Measurements from ENCODE around the gene C5orf15.

C5orf15 gene

GRCh38 chr5:133944263-133945185 is 23.9 kb downstream of the C5orf15 start:
- Histone ChIP-seq H3K4me1 (ENCODE audit: insufficient read depth, poor library complexity, severe bottlenecking) (no peaks in the 10 kb centered on the region), H3K36me3 (ENCODE audit: low read depth) (no peaks in the 10 kb centered on the region), H3K9me3 (ENCODE audit: severe bottlenecking) (no peaks in the 10 kb centered on the region), H3K27me3 (ENCODE audit: insufficient read depth, poor library complexity, severe bottlenecking) (no peaks in the 10 kb centered on the region), H3K27ac (ENCODE audit: poor library complexity, severe bottlenecking) (no peak overlapping the region), H3K4me3 (ENCODE audit: severe bottlenecking) (no peak overlapping the region)
- peak; percentile 69 for TF ChIP-seq CTCF (IDR thresholded peaks at IDR 0.05; ENCODE audit: poor library complexity, severe bottlenecking)
- ATAC-seq (ENCODE audit: low read depth) = peak; percentile 55; the same call in 1 of the 3 replicates
- no peak for DNase-seq (ENCODE audit: low spot score)

- H3K27ac ChIP-seq (ENCODE audit: poor library complexity, severe bottlenecking) = no peak overlapping the region
- TF ChIP-seq CTCF (IDR thresholded peaks at IDR 0.05; ENCODE audit: poor library complexity, severe bottlenecking) = no peak
- no peaks in the 10 kb centered on the region for H3K9me3 ChIP-seq (ENCODE audit: severe bottlenecking)
- ATAC-seq (ENCODE audit: low read depth) (no peak), DNase-seq (ENCODE audit: low spot score) (no peak)
- no peaks in the 10 kb centered on the region for H3K36me3 ChIP-seq (ENCODE audit: low read depth)
- no peak overlapping the region for H3K4me3 ChIP-seq (ENCODE audit: severe bottlenecking)
- H3K4me1 ChIP-seq (ENCODE audit: insufficient read depth, poor library complexity, severe bottlenecking) = no peaks in the 10 kb centered on the region
- H3K27me3 ChIP-seq (ENCODE audit: insufficient read depth, poor library complexity, severe bottlenecking) = no peaks in the 10 kb centered on the region
Measured at GRCh38 chr5:133943475-133943817, 25.0 kb downstream of the C5orf15 start.

GRCh38 chr5:133942614-133943474 is 25.6 kb downstream of the C5orf15 start:
- no peaks in the 10 kb centered on the region for H3K4me1 ChIP-seq (ENCODE audit: insufficient read depth, poor library complexity, severe bottlenecking)
- no peak overlapping the region for H3K27ac ChIP-seq (ENCODE audit: poor library complexity, severe bottlenecking)
- H3K36me3 ChIP-seq (ENCODE audit: low read depth) = no peaks in the 10 kb centered on the region
- H3K9me3 ChIP-seq (ENCODE audit: severe bottlenecking) = no peaks in the 10 kb centered on the region
- ATAC-seq (ENCODE audit: low read depth) = no peak
- no peak overlapping the region for H3K4me3 ChIP-seq (ENCODE audit: severe bottlenecking)
- no peaks in the 10 kb centered on the region for H3K27me3 ChIP-seq (ENCODE audit: insufficient read depth, poor library complexity, severe bottlenecking)
- TF ChIP-seq CTCF (IDR thresholded peaks at IDR 0.05; ENCODE audit: poor library complexity, severe bottlenecking) = no peak
- DNase-seq (ENCODE audit: low spot score) = peak; percentile 42

- ATAC-seq (ENCODE audit: low read depth) = no peak
- no peak overlapping the region for H3K4me3 ChIP-seq (ENCODE audit: severe bottlenecking)
- no peak overlapping the region for H3K27ac ChIP-seq (ENCODE audit: poor library complexity, severe bottlenecking)
Measured at GRCh38 chr5:133941456-133942196, 26.8 kb downstream of the C5orf15 start.

More at GRCh38 chr5:133941456-133942196, 26.8 kb downstream of the C5orf15 start:
- no peaks in the 10 kb centered on the region for H3K36me3 ChIP-seq (ENCODE audit: low read depth)
- peak; percentile 8 for DNase-seq (ENCODE audit: low spot score)
- H3K4me1 ChIP-seq (ENCODE audit: insufficient read depth, poor library complexity, severe bottlenecking) = no peaks in the 10 kb centered on the region
- no peaks in the 10 kb centered on the region for H3K27me3 ChIP-seq (ENCODE audit: insufficient read depth, poor library complexity, severe bottlenecking)
- no peak for TF ChIP-seq CTCF (IDR thresholded peaks at IDR 0.05; ENCODE audit: poor library complexity, severe bottlenecking)
- no peaks in the 10 kb centered on the region for H3K9me3 ChIP-seq (ENCODE audit: severe bottlenecking)
